ENCODE data around the gene GRB14. TPM values are rescaled to one million over a fixed set of nuclear protein-coding genes. Genes with fewer than 3 reads are reported as not detected.

GRB14 gene
- polyA plus RNA-seq, 1 of the 3 experiments (the other 2 are of a cell fraction) = 3.9 TPM

- ChIA-PET POLR2A (no interaction called here), CTCF (interaction anchor here (0.5 to 3.8 kb wide), 6 partner anchors 20 to 1380 kb away, joined by 3 to 20 read pairs (median 3); no protein-coding TSS in a partner anchor)
- Histone ChIP-seq H3K27me3 (ENCODE audit: insufficient read depth) (no peaks in the 10 kb centered on the region), H3K4me3 (ENCODE audit: low read depth in 2 of 2, low read length in 1 of 2) (no peak overlapping the region), H4K20me1 (ENCODE audit: insufficient read depth) (0 out of 2 replicates have a peak, but pooled peaks cover under 1% of the 10 kb centered on the region), H3K36me3 (replicated peaks in 1 of 2; ENCODE audit: control insufficient read depth in 1 of 2, insufficient read depth in 2 of 2, low read length in 1 of 2) (no peaks in the 10 kb centered on the region), H3K27ac (ENCODE audit: low read depth in 2 of 2, low read length in 1 of 2) (no peak overlapping the region), H3K79me2 (ENCODE audit: insufficient read depth) (no peaks in the 10 kb centered on the region), H3K9me2 (no peaks in the 10 kb centered on the region), H2AFZ (ENCODE audit: low read depth) (no peak overlapping the region), H3F3A (replicated peaks; ENCODE audit: insufficient read depth) (peaks cover 4% of the 10 kb centered on the region), H3K9me3 (no peaks in the 10 kb centered on the region), H3K9ac (no peak overlapping the region), H3K4me1 (ENCODE audit: control insufficient read depth in 1 of 2, insufficient read depth in 2 of 2, low read depth in 1 of 2, low read length in 1 of 2) (peaks cover 0 to 3% of the 10 kb centered on the region in 2 experiments; a peak in 2 of 4 replicates), H3K4me2 (no peak overlapping the region)
- DNase-seq = no peak
- WGBS (ENCODE audit: low lambda C conversion rate) = 86% methylated on average over 5 of the region's 5 CpGs
- TF ChIP-seq USF2 (IDR thresholded peaks at IDR 0.05; ENCODE audit: borderline replicate concordance, low read depth, low read length) (no peak), ELF1 (IDR thresholded peaks at IDR 0.05) (no peak), TCF12 (IDR thresholded peaks at IDR 0.05) (no peak), REST (IDR thresholded peaks at IDR 0.05; ENCODE audit: low read depth, low read length) (no peak), SIN3A (IDR thresholded peaks at IDR 0.05; ENCODE audit: borderline replicate concordance, low read depth, low read length) (no peak), RFX5 (IDR thresholded peaks at IDR 0.05; ENCODE audit: low read length) (no peak), SMC3 (IDR thresholded peaks at IDR 0.05; ENCODE audit: low read depth, low read length) (no peak), ZBTB33 (IDR thresholded peaks at IDR 0.05; ENCODE audit: borderline replicate concordance, low read depth) (no peak), JUND (IDR thresholded peaks at IDR 0.05) (no peak), FOXM1 (IDR thresholded peaks at IDR 0.05; ENCODE audit: low read depth) (no peak), YY1 (IDR thresholded peaks at IDR 0.05; ENCODE audit: low read depth) (no peak), EZH2phosphoT487 (IDR thresholded peaks at IDR 0.05; ENCODE audit: borderline replicate concordance, low read depth) (no peak), RCOR1 (IDR thresholded peaks at IDR 0.05; ENCODE audit: low read length) (no peak), POLR2AphosphoS5 (IDR thresholded peaks at IDR 0.05; ENCODE audit: low read depth, low read length) (no peak), RXRA (IDR thresholded peaks at IDR 0.05; ENCODE audit: borderline replicate concordance, low read depth) (no peak), PBX3 (IDR thresholded peaks at IDR 0.05) (no peak), IRF3 (IDR thresholded peaks at IDR 0.05; ENCODE audit: low read depth, low read length) (no peak), TAF1 (IDR thresholded peaks at IDR 0.05; ENCODE audit: borderline replicate concordance, low read depth, low read length) (no peak)
- TF ChIP-seq, protein P1, sequence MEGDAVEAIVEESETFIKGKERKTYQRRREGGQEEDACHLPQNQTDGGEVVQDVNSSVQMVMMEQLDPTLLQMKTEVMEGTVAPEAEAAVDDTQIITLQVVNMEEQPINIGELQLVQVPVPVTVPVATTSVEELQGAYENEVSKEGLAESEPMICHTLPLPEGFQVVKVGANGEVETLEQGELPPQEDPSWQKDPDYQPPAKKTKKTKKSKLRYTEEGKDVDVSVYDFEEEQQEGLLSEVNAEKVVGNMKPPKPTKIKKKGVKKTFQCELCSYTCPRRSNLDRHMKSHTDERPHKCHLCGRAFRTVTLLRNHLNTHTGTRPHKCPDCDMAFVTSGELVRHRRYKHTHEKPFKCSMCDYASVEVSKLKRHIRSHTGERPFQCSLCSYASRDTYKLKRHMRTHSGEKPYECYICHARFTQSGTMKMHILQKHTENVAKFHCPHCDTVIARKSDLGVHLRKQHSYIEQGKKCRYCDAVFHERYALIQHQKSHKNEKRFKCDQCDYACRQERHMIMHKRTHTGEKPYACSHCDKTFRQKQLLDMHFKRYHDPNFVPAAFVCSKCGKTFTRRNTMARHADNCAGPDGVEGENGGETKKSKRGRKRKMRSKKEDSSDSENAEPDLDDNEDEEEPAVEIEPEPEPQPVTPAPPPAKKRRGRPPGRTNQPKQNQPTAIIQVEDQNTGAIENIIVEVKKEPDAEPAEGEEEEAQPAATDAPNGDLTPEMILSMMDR (IDR thresholded peaks at IDR 0.05) = no peak
- TF ChIP-seq, protein P2, sequence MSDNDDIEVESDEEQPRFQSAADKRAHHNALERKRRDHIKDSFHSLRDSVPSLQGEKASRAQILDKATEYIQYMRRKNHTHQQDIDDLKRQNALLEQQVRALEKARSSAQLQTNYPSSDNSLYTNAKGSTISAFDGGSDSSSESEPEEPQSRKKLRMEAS (IDR thresholded peaks at IDR 0.05; ENCODE audit: low read depth) = no peak
Measured at GRCh38 chr2:164535280-164536025, 85.8 kb downstream of the GRB14 start.

Data from SK-N-SH (cell line).